Psoas muscle (tissue), 8 donors: ENCODE data around the gene RGS18. TPM values are rescaled to one million over a fixed set of nuclear protein-coding genes. Genes with fewer than 3 reads are reported as not detected.

Experiments used
- ATAC-seq, 4 donors: fragments of 200-7000 bp; cut with Tn5 transposase; one replicate each; pipeline ENCODE4 v1.9.1; 2020; ENCODE audit warnings: moderate library complexity in 3 of 4, mild to moderate bottlenecking in 2 of 4
- DNase-seq, 2 donors: peaks; one replicate each; pipeline ENCODE4 v3.0.0-alpha.2; 2020
- H3K27ac ChIP-seq: fragments of 200-600 bp; one replicate; pipeline ENCODE4 v1.8.0; 2022
- H3K27me3 ChIP-seq, 3 donors: fragments of 200-600 bp in 1 of 3; one replicate each; pipeline versions ENCODE4 v1.6.1 to v1.8.0; 2013 to 2022; ENCODE audit warnings: low read length in 2 of 3, mild to moderate bottlenecking in 2 of 3, moderate library complexity in 1 of 3; ENCODE audit not compliant: insufficient read depth in 3 of 3
- H3K36me3 ChIP-seq, 2 donors: fragments of 200-600 bp in 1 of 2; one replicate each; pipeline versions ENCODE4 v1.6.1 to v1.8.0; 2013 to 2022; ENCODE audit warnings: low read depth in 1 of 2, mild to moderate bottlenecking in 1 of 2, moderate library complexity in 1 of 2; ENCODE audit not compliant: insufficient read depth in 1 of 2
- H3K4me1 ChIP-seq: fragments of 200-600 bp; one replicate; pipeline ENCODE4 v1.8.0; 2022
- H3K4me3 ChIP-seq: fragments of 200-600 bp; one replicate; pipeline ENCODE4 v1.8.0; 2022; ENCODE audit warnings: mild to moderate bottlenecking
- H3K9me3 ChIP-seq: fragments of 200-600 bp; one replicate; pipeline ENCODE4 v1.8.0; 2022
- CTCF ChIP-seq: fragments of 200-600 bp; IDR thresholded peaks from one replicate; pipeline ENCODE4 v1.8.0; 2022; ENCODE audit warnings: antibody characterized with exemption
- WGBS, 3 donors: extraction: QIAGEN DNeasy Blood & Tissue Kit; methylation state at CpG; one replicate each; pipeline versions ENCODE4 v1.1.6 to v1.1.7; 2013; 5-methylcytosine and 5-hydroxymethylcytosine counted together
- intact Hi-C, 2 donors: fragments of 100-400 bp; cut with DNase I; formaldehyde crosslinking; loops; one replicate each; pipeline versions ENCODE4 v1.11.0 to v1.14.2; 2022
- polyA plus RNA-seq, 3 donors: library from polyadenylated mRNA; stranded (reverse); fragments of 200-250 nt; gene quantifications; one replicate each; pipeline ENCODE4 v1.2.3, GENCODE V29; 2013
- total RNA-seq, 4 donors: library from RNA; stranded (reverse); fragmentation: NEBNext Ultra II Directional in 2 of 4; extraction: Animal tissue kit (Norgen Biotek cat#: 25700) in 2 of 4; gene quantifications; one replicate each; pipeline versions ENCODE4 v1.2.1 to v1.2.4, GENCODE V29; 2021 to 2023
- donor health status: healthy with polysubstance abuse.
- donor health status: DM: no; HTN: no; CAD: no; lungs with moderate emphysema.
- donor health status: Bipolar disorder and iron deficiency.
- donor health status: healthy.
- donor health status: DM: yes; HTN: yes; CAD: no.
- donor health status: DM: no; HTN: no; CAD: no.
- donor health status: DM: no; HTN: no; CAD: no.
- donor health status: DM: yes; HTN: yes; CAD: no.

Gene RGS18
- total and polyA plus RNA-seq, 7 donors, result 0.11 to 1.2 (median 0.26) TPM

- Histone ChIP-seq H3K9me3 (no peaks in the 10 kb centered on the region), H3K27me3 (no peaks in the 10 kb centered on the region), H3K36me3 (no peaks in the 10 kb centered on the region), H3K4me1 (no peaks in the 10 kb centered on the region), H3K27ac (no peak overlapping the region), H3K4me3 (no peak overlapping the region)
- intact Hi-C loops, result no loop called here
- WGBS, 3 donors, result 96 to 98% (median 97%) methylated on average over 5 of the region's 5 CpGs
- no peak for DNase-seq
- TF ChIP-seq CTCF, result no peak
- no peak for ATAC-seq
Measured at GRCh38 chr1:192201303-192201702, 43.0 kb downstream of the RGS18 start.

GRCh38 chr1:192224396-192224795, 66.1 kb downstream of the RGS18 start:
- intact Hi-C loops, result no loop called here
- H3K27ac ChIP-seq, result no peak overlapping the region
- no peaks in the 10 kb centered on the region for H3K36me3 ChIP-seq
- no peak overlapping the region for H3K4me3 ChIP-seq
- no peaks in the 10 kb centered on the region for H3K27me3 ChIP-seq
- H3K9me3 ChIP-seq, result peaks cover 11% of the 10 kb centered on the region
- no peak for TF ChIP-seq CTCF
- H3K4me1 ChIP-seq, result no peaks in the 10 kb centered on the region
- DNase-seq (no peak), ATAC-seq (no peak)

- DNase-seq (no peak), ATAC-seq (no peak)
- peaks cover 11% of the 10 kb centered on the region for H3K9me3 ChIP-seq
- no peak for TF ChIP-seq CTCF
- intact Hi-C loops, result no loop called here
- no peaks in the 10 kb centered on the region for H3K4me1 ChIP-seq
- no peaks in the 10 kb centered on the region for H3K36me3 ChIP-seq
- no peaks in the 10 kb centered on the region for H3K27me3 ChIP-seq
- H3K27ac ChIP-seq, result no peak overlapping the region
- no peak overlapping the region for H3K4me3 ChIP-seq
Measured at GRCh38 chr1:192224846-192225245, 66.6 kb downstream of the RGS18 start.

GRCh38 chr1:192225266-192225665, 67.0 kb downstream of the RGS18 start:
- ATAC-seq, result no peak
- no peak for DNase-seq
- Histone ChIP-seq H3K9me3 (peaks cover 11% of the 10 kb centered on the region), H3K27me3 (no peaks in the 10 kb centered on the region), H3K36me3 (no peaks in the 10 kb centered on the region), H3K27ac (no peak overlapping the region), H3K4me3 (no peak overlapping the region), H3K4me1 (no peaks in the 10 kb centered on the region)
- intact Hi-C loops, result no loop called here
- 86 to 87% (median 87%) methylated on average over 2 of the region's 2 CpGs for WGBS, 3 donors
- TF ChIP-seq CTCF, result no peak

GRCh38 chr1:192225703-192226102, 67.4 kb downstream of the RGS18 start:
- H3K27ac ChIP-seq, result no peak overlapping the region
- ATAC-seq, result no peak
- H3K4me1 ChIP-seq, result no peaks in the 10 kb centered on the region
- no peaks in the 10 kb centered on the region for H3K36me3 ChIP-seq
- H3K9me3 ChIP-seq, result peaks cover 8% of the 10 kb centered on the region
- DNase-seq, result no peak
- 61 to 64% (median 62%) methylated on average over 3 of the region's 3 CpGs for WGBS, 3 donors
- no peak for TF ChIP-seq CTCF
- intact Hi-C loops, result no loop called here
- no peak overlapping the region for H3K4me3 ChIP-seq
- H3K27me3 ChIP-seq, result no peaks in the 10 kb centered on the region
